HG02884 (cell line): ENCODE data around the gene USP49.
"Not testable (repeated sequence)": the region's sequence is repeated elsewhere in the genome, so short reads cannot be mapped to it uniquely, and the experiment has no call there.

ENCODE experiments used
- ATAC-seq: cut with Tn5 transposase; IDR thresholded peaks from one replicate; pipeline ENCODE4 v1.9.1; 2021; ENCODE audit warnings: mild to moderate bottlenecking, moderate library complexity; ENCODE audit not compliant: unreplicated experiment

Gene USP49

GRCh38 chr6:41814629-41815028 is 80.5 kb downstream of the USP49 start:
- ATAC-seq = no peak

- ATAC-seq = no peak
Measured at GRCh38 chr6:41813956-41814355, 81.2 kb downstream of the USP49 start.

GRCh38 chr6:41813469-41813868 is 81.7 kb downstream of the USP49 start:
- ATAC-seq = no peak

GRCh38 chr6:41811946-41812345 is 83.2 kb downstream of the USP49 start:
- not testable (repeated sequence) for ATAC-seq

- ATAC-seq = no peak
Measured at GRCh38 chr6:41811095-41811494, 84.1 kb downstream of the USP49 start.

- no peak for ATAC-seq
Measured at GRCh38 chr6:41805830-41806774, 89.1 kb downstream of the USP49 start.

GRCh38 chr6:41801380-41801779 is 93.8 kb downstream of the USP49 start:
- ATAC-seq = no peak

GRCh38 chr6:41799559-41799911 is 95.6 kb downstream of the USP49 start:
- ATAC-seq = no peak

GRCh38 chr6:41798901-41799558 is 96.1 kb downstream of the USP49 start:
- ATAC-seq = no peak

- ATAC-seq = no peak
Measured at GRCh38 chr6:41796474-41796873, 98.7 kb downstream of the USP49 start.

GRCh38 chr6:41791984-41792383 is 103.2 kb downstream of the USP49 start:
- no peak for ATAC-seq

GRCh38 chr6:41791305-41791704 is 103.9 kb downstream of the USP49 start:
- no peak for ATAC-seq

GRCh38 chr6:41790045-41790444 is 105.1 kb downstream of the USP49 start:
- ATAC-seq = no peak

GRCh38 chr6:41789390-41789724 is 105.8 kb downstream of the USP49 start:
- no peak for ATAC-seq

GRCh38 chr6:41787219-41787917 is 107.8 kb downstream of the USP49 start, which contains the start of gene TOMM6:
Gene TOMM6 (plus strand): TSS chr6:41787694. CDS start chr6:41787698, 4 bp downstream.
- ATAC-seq = peak; percentile 77

GRCh38 chr6:41786451-41787218 is 108.5 kb downstream of the USP49 start:
- ATAC-seq = peak; percentile 51

GRCh38 chr6:41785689-41786450 is 109.3 kb downstream of the USP49 start:
- ATAC-seq = no peak

- ATAC-seq = no peak
Measured at GRCh38 chr6:41785254-41785653, 109.9 kb downstream of the USP49 start.

GRCh38 chr6:41784581-41785171 is 110.5 kb downstream of the USP49 start:
- no peak for ATAC-seq
